Measurements from ENCODE around the gene CALML3. TPM values are rescaled to one million over a fixed set of nuclear protein-coding genes. Genes with fewer than 3 reads are reported as not detected.

CALML3 gene
- total and polyA plus RNA-seq, 2 of the 8 experiments (the other 6 are each of a cell fraction or from before 2014, with no cell fraction given), result not detected

GRCh38 chr10:5568984-5569383 is 44.2 kb downstream of the CALML3 start (continued):
- TF ChIP-seq, protein P1, sequence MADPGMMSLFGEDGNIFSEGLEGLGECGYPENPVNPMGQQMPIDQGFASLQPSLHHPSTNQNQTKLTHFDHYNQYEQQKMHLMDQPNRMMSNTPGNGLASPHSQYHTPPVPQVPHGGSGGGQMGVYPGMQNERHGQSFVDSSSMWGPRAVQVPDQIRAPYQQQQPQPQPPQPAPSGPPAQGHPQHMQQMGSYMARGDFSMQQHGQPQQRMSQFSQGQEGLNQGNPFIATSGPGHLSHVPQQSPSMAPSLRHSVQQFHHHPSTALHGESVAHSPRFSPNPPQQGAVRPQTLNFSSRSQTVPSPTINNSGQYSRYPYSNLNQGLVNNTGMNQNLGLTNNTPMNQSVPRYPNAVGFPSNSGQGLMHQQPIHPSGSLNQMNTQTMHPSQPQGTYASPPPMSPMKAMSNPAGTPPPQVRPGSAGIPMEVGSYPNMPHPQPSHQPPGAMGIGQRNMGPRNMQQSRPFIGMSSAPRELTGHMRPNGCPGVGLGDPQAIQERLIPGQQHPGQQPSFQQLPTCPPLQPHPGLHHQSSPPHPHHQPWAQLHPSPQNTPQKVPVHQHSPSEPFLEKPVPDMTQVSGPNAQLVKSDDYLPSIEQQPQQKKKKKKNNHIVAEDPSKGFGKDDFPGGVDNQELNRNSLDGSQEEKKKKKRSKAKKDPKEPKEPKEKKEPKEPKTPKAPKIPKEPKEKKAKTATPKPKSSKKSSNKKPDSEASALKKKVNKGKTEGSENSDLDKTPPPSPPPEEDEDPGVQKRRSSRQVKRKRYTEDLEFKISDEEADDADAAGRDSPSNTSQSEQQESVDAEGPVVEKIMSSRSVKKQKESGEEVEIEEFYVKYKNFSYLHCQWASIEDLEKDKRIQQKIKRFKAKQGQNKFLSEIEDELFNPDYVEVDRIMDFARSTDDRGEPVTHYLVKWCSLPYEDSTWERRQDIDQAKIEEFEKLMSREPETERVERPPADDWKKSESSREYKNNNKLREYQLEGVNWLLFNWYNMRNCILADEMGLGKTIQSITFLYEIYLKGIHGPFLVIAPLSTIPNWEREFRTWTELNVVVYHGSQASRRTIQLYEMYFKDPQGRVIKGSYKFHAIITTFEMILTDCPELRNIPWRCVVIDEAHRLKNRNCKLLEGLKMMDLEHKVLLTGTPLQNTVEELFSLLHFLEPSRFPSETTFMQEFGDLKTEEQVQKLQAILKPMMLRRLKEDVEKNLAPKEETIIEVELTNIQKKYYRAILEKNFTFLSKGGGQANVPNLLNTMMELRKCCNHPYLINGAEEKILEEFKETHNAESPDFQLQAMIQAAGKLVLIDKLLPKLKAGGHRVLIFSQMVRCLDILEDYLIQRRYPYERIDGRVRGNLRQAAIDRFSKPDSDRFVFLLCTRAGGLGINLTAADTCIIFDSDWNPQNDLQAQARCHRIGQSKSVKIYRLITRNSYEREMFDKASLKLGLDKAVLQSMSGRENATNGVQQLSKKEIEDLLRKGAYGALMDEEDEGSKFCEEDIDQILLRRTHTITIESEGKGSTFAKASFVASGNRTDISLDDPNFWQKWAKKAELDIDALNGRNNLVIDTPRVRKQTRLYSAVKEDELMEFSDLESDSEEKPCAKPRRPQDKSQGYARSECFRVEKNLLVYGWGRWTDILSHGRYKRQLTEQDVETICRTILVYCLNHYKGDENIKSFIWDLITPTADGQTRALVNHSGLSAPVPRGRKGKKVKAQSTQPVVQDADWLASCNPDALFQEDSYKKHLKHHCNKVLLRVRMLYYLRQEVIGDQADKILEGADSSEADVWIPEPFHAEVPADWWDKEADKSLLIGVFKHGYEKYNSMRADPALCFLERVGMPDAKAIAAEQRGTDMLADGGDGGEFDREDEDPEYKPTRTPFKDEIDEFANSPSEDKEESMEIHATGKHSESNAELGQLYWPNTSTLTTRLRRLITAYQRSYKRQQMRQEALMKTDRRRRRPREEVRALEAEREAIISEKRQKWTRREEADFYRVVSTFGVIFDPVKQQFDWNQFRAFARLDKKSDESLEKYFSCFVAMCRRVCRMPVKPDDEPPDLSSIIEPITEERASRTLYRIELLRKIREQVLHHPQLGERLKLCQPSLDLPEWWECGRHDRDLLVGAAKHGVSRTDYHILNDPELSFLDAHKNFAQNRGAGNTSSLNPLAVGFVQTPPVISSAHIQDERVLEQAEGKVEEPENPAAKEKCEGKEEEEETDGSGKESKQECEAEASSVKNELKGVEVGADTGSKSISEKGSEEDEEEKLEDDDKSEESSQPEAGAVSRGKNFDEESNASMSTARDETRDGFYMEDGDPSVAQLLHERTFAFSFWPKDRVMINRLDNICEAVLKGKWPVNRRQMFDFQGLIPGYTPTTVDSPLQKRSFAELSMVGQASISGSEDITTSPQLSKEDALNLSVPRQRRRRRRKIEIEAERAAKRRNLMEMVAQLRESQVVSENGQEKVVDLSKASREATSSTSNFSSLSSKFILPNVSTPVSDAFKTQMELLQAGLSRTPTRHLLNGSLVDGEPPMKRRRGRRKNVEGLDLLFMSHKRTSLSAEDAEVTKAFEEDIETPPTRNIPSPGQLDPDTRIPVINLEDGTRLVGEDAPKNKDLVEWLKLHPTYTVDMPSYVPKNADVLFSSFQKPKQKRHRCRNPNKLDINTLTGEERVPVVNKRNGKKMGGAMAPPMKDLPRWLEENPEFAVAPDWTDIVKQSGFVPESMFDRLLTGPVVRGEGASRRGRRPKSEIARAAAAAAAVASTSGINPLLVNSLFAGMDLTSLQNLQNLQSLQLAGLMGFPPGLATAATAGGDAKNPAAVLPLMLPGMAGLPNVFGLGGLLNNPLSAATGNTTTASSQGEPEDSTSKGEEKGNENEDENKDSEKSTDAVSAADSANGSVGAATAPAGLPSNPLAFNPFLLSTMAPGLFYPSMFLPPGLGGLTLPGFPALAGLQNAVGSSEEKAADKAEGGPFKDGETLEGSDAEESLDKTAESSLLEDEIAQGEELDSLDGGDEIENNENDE (IDR thresholded peaks at IDR 0.05; ENCODE audit: insufficient replicate concordance, low read length), result no peak
- TF ChIP-seq CTCF (IDR thresholded peaks at IDR 0.05; ENCODE audit: control extremely low read depth in 1 of 3, insufficient read depth in 1 of 3, low read depth in 1 of 3, low read length in 3 of 3), result no peak
- TF ChIP-seq TEAD4 (IDR thresholded peaks at IDR 0.05; ENCODE audit: low read depth, low read length), result no peak
- no peak for TF ChIP-seq POU5F1 (IDR thresholded peaks at IDR 0.05; ENCODE audit: low read depth, low read length)
- TF ChIP-seq JUN (IDR thresholded peaks at IDR 0.05; ENCODE audit: low read depth, low read length), result no peak
- no peak for TF ChIP-seq FOSL1 (IDR thresholded peaks at IDR 0.05; ENCODE audit: insufficient read depth, low read depth, low read length)

Measured in H1 (cell line).